IMR-90 (cell line): ENCODE results near the gene TTC23. TPM values are rescaled to one million over a fixed set of nuclear protein-coding genes. Genes with fewer than 3 reads are reported as not detected.

ENCODE experiments used
- ATAC-seq: fragments of 200-7000 bp; cut with Tn5 transposase; 2 replicates; pipeline ENCODE4 v1.9.1; 2020; ENCODE audit warnings: low read depth, mild to moderate bottlenecking, moderate library complexity
- BruUV-seq: library from RNA; stranded (reverse); fragments of 400-500 nt; replicated peaks from 2 replicates; lab custom pipeline; 2021; lab: Mats Ljungman, UMichigan
- CTCF ChIA-PET: fragments of 300-600 bp; formaldehyde crosslinking; extraction: SDS; loops from one replicate; lab custom pipeline; 2021; ENCODE audit warnings: antibody characterized with exemption; lab: Yijun Ruan, JAX
- POLR2A ChIA-PET: fragments of 300-600 bp; sonication (Branson Sonifier 250); formaldehyde crosslinking; loops from one replicate; lab custom pipeline; 2022; ENCODE audit warnings: antibody characterized with exemption; ENCODE audit not compliant: unreplicated experiment; lab: Charles Lee
- DNase-seq: peaks from one replicate; pipeline ENCODE4 v3.0.0; 2013
- H2AFZ ChIP-seq: replicated peaks from 2 replicates; pipeline ENCODE3; 2013; ENCODE audit warnings: low read length, mild to moderate bottlenecking; ENCODE audit not compliant: poor library complexity
- H2AK5ac ChIP-seq: 2 replicates; pipeline ENCODE4 v1.6.1; 2013; ENCODE audit warnings: low read depth, low read length, inconsistent platforms
- H2AK9ac ChIP-seq: replicated peaks from 2 replicates; pipeline ENCODE3; 2013; ENCODE audit warnings: mild to moderate bottlenecking, low read depth, low read length, moderate library complexity; ENCODE audit not compliant: poor library complexity
- H2BK120ac ChIP-seq: 2 replicates; pipeline ENCODE4 v1.6.1; 2013; ENCODE audit warnings: low read depth, low read length, inconsistent platforms
- H2BK15ac ChIP-seq: 3 replicates; pipeline ENCODE4 v1.6.1; 2013; ENCODE audit warnings: low read depth, low read length, inconsistent platforms
- H2BK20ac ChIP-seq: 2 replicates; pipeline ENCODE4 v1.6.1; 2013; ENCODE audit warnings: low read depth, mild to moderate bottlenecking, inconsistent platforms, low read length, moderate library complexity
- H2BK5ac ChIP-seq: 2 replicates; pipeline ENCODE4 v1.6.1; 2013; ENCODE audit warnings: mild to moderate bottlenecking, low read depth, low read length, inconsistent platforms; ENCODE audit not compliant: poor library complexity, severe bottlenecking
- H3K14ac ChIP-seq: replicated peaks from 2 replicates; pipeline ENCODE4 v1.6.1; 2013; ENCODE audit warnings: low read depth, low read length, inconsistent platforms
- H3K18ac ChIP-seq: 2 replicates; pipeline ENCODE4 v1.6.1; 2013; ENCODE audit warnings: low read depth, low read length, control low read depth
- H3K23ac ChIP-seq: 2 replicates; pipeline ENCODE4 v1.6.1; 2013; ENCODE audit warnings: low read depth, low read length, inconsistent platforms
- H3K27ac ChIP-seq: 2 replicates; pipeline ENCODE4 v1.5.1; 2013; ENCODE audit warnings: mild to moderate bottlenecking, control low read depth, low read length; ENCODE audit not compliant: insufficient read depth
- H3K27me3 ChIP-seq: 2 replicates; pipeline ENCODE4 v1.6.1; 2013; ENCODE audit warnings: low read length; ENCODE audit not compliant: control insufficient read depth, insufficient read depth
- H3K36me3 ChIP-seq: 2 replicates; pipeline ENCODE4 v1.6.1; 2013; ENCODE audit warnings: low read length, mixed read lengths; ENCODE audit not compliant: control insufficient read depth, insufficient read depth
- H3K4ac ChIP-seq: 2 replicates; pipeline ENCODE4 v1.6.1; 2013; ENCODE audit warnings: low read depth, low read length, inconsistent platforms
- H3K4me1 ChIP-seq: 2 replicates; pipeline ENCODE4 v1.6.1; 2013; ENCODE audit warnings: low read length, mixed read lengths; ENCODE audit not compliant: control insufficient read depth, insufficient read depth
- H3K4me2 ChIP-seq: 2 replicates; pipeline ENCODE4 v1.6.1; 2013; ENCODE audit warnings: low read depth, mild to moderate bottlenecking, control low read depth, low read length, moderate library complexity
- H3K4me3 ChIP-seq: 2 replicates; pipeline ENCODE4 v1.5.1; 2013; ENCODE audit warnings: low read depth, mild to moderate bottlenecking, control low read depth, low read length, moderate library complexity; ENCODE audit not compliant: insufficient read depth
- H3K56ac ChIP-seq: 2 replicates; pipeline ENCODE4 v1.6.1; 2013; ENCODE audit warnings: low read length, inconsistent platforms; ENCODE audit not compliant: insufficient read depth; ENCODE audit errors: extremely low read depth
- H3K79me1 ChIP-seq, 2 experiments: 2 replicates each; pipeline ENCODE4 v1.6.1; 2013; ENCODE audit warnings: low read length in 2 of 2, inconsistent platforms in 1 of 2, low read depth in 1 of 2
- H3K9ac ChIP-seq: 2 replicates; pipeline ENCODE4 v1.6.1; 2013; ENCODE audit warnings: low read depth, low read length, control low read depth
- H3K9me1 ChIP-seq: 2 replicates; pipeline ENCODE4 v1.6.1; 2013; ENCODE audit warnings: low read length, inconsistent platforms; ENCODE audit not compliant: insufficient read depth
- H3K9me3 ChIP-seq: 2 replicates; pipeline ENCODE4 v1.6.1; 2013; ENCODE audit warnings: low read length; ENCODE audit not compliant: control insufficient read depth, insufficient read depth
- H4K20me1 ChIP-seq: 2 replicates; pipeline ENCODE4 v1.6.1; 2013; ENCODE audit warnings: low read length, inconsistent platforms; ENCODE audit not compliant: insufficient read depth
- H4K5ac ChIP-seq: 2 replicates; pipeline ENCODE4 v1.6.1; 2013; ENCODE audit warnings: mild to moderate bottlenecking, low read depth, low read length, control low read depth
- H4K8ac ChIP-seq, 2 experiments: 2 replicates each; pipeline ENCODE4 v1.6.1; 2013; ENCODE audit warnings: low read depth in 2 of 2, low read length in 2 of 2, control low read depth in 1 of 2, inconsistent platforms in 1 of 2
- H4K91ac ChIP-seq: 2 replicates; pipeline ENCODE4 v1.6.1; 2013; ENCODE audit warnings: low read depth, low read length, inconsistent platforms; ENCODE audit not compliant: insufficient read depth
- CTCF ChIP-seq: conservative IDR thresholded peaks from 2 replicates; pipeline ENCODE4 v1.5.1; 2012; ENCODE audit warnings: mild to moderate bottlenecking, low read depth, low read length, improper control_type of control experiment
- MAZ ChIP-seq: IDR thresholded peaks from 2 replicates; pipeline ENCODE4 v1.6.1; 2012; ENCODE audit warnings: low read depth, mild to moderate bottlenecking, low read length, improper control_type of control experiment, moderate library complexity, borderline replicate concordance
- RAD21 ChIP-seq: IDR thresholded peaks from 2 replicates; pipeline ENCODE4 v1.6.1; 2012; ENCODE audit warnings: low read length, improper control_type of control experiment
- SMC3 ChIP-seq: fragments of 150-350 bp; IDR thresholded peaks from 2 replicates; pipeline ENCODE4 v1.6.1; 2016; ENCODE audit warnings: low read depth, mild to moderate bottlenecking, antibody characterized with exemption, low read length, moderate library complexity
- WGBS, 2 experiments: methylation state at CpG; one replicate each; pipeline versions ENCODE4 v1.1.5 to v1.1.7; 2013; ENCODE audit warnings: missing lambda C conversion rate in 2 of 2; ENCODE audit not compliant: insufficient read length in 1 of 2; ENCODE audit errors: extremely low coverage in 2 of 2; 5-methylcytosine and 5-hydroxymethylcytosine counted together
- dilution Hi-C: fragments of 300-500 bp; cut with HindIII; formaldehyde crosslinking; loops from one replicate; pipeline ENCODE4 v1.14.3; 2018; ENCODE audit warnings: low sequenced_read_pairs; ENCODE audit not compliant: unreplicated experiment
- in situ Hi-C: fragments of 300-500 bp; cut with MboI; formaldehyde crosslinking; loops from 3 replicates; pipeline ENCODE4 v1.14.3; 2019; ENCODE audit warnings: low sequenced_read_pairs, inconsistent platforms, mixed read lengths
- intact Hi-C: fragments of 100-400 bp; cut with micrococcal nuclease; formaldehyde crosslinking; loops from 2 replicates; pipeline ENCODE4 v1.10.0; 2022
- polyA plus RNA-seq, 3 experiments: library from polyadenylated mRNA; depleted of rRNA; stranded (reverse); fragments of >200 nt; gene quantifications; 2 replicates each; pipeline ENCODE4 v1.2.3, GENCODE V29; 2012; ENCODE audit warnings: low replicate concordance in 1 of 3
- total RNA-seq: library from RNA; depleted of rRNA; stranded (reverse); fragments of >200 nt; gene quantifications from 2 replicates; pipeline ENCODE4 v1.2.3, GENCODE V29; 2012

The TTC23 gene
- total and polyA plus RNA-seq, 2 of the 4 experiments (the other 2 are of a cell fraction), result 7.8 to 29.8 TPM

GRCh38 chr15:99213187-99213811 lies 36.1 kb downstream of the TTC23 start:
- no peak overlapping the region for H2AK5ac ChIP-seq
- no peak overlapping the region for H4K8ac ChIP-seq
- no peak overlapping the region for H3K14ac ChIP-seq
- peaks cover 11% of the 10 kb centered on the region for H3K36me3 ChIP-seq
- H3K9me3 ChIP-seq, result no peaks in the 10 kb centered on the region
- peak; percentile 79 for ATAC-seq
- intact Hi-C loops, result loop anchor here (1.0 to 10.0 kb wide), 6 partner anchors 91 to 771 kb away; no protein-coding TSS in a partner anchor
- no peaks in the 10 kb centered on the region for H3K27me3 ChIP-seq
- no peak overlapping the region for H3K4ac ChIP-seq
- H3K4me1 ChIP-seq, result no peaks in the 10 kb centered on the region
- H3K23ac ChIP-seq, result no peak overlapping the region
- no peak overlapping the region for H2BK20ac ChIP-seq
- no peak overlapping the region for H2BK5ac ChIP-seq
- peaks cover 5% of the 10 kb centered on the region; the same call in 1 of the 2 replicates for H4K20me1 ChIP-seq
- TF ChIP-seq MAZ, result no peak
- TF ChIP-seq CTCF, result peak; percentile 96
- TF ChIP-seq RAD21, result peak; percentile 97
- TF ChIP-seq SMC3, result peak; percentile 97
- no CpG with 5 or more reads among the region's 1 CpG for WGBS, 2 experiments
- H3K79me1 ChIP-seq, result no peaks in the 10 kb centered on the region; a peak in 2 of 4 replicates
- ChIA-PET CTCF (interaction anchor here (0.6 to 5.2 kb wide), 4 partner anchors 11 to 130 kb away, joined by 3 to 21 read pairs (median 8); partner anchors contain the start of gene SYNM), POLR2A (no interaction called here)
- H2BK120ac ChIP-seq, result no peak overlapping the region
- BruUV-seq, result no TSS peak
- no peak overlapping the region for H3K27ac ChIP-seq
- dilution Hi-C loops, result loop anchor here (25.0 kb wide), 1 partner anchor 101 kb away; the partner anchor contains the start of gene SYNM
- no peak overlapping the region for H2BK15ac ChIP-seq
- H3K9me1 ChIP-seq, result 0 out of 2 replicates have a peak, but pooled peaks cover 3% of the 10 kb centered on the region
- no peak overlapping the region for H3K18ac ChIP-seq
- in situ Hi-C loops, result loop anchor here (5.0 to 25.0 kb wide), 2 partner anchors 116 to 776 kb away; no protein-coding TSS in a partner anchor
- H3K4me3 ChIP-seq, result no peak overlapping the region
- no peak overlapping the region for H4K5ac ChIP-seq
- no peak overlapping the region for H4K91ac ChIP-seq
- H2AFZ ChIP-seq, result no peak overlapping the region
- no peak overlapping the region for H3K4me2 ChIP-seq
- H3K56ac ChIP-seq, result no peak overlapping the region
- H2AK9ac ChIP-seq, result no peak overlapping the region
- H3K9ac ChIP-seq, result no peak overlapping the region
- DNase-seq, result peak; percentile 67
